SK-N-SH treated with all-trans-retinoic acid at 6 μM for 48 hours (cell line): ENCODE measurements around the gene FRAS1.

ENCODE experiments used
- ATAC-seq: fragments of 200-7000 bp; cut with Tn5 transposase; 3 replicates; pipeline ENCODE4 v1.9.1; 2020; ENCODE audit warnings: mild to moderate bottlenecking, moderate library complexity
- ARNTL ChIP-seq: fragments of 450-650 bp; formaldehyde crosslinking; IDR thresholded peaks from 2 replicates; pipeline ENCODE4 v1.5.0; 2020; ENCODE audit warnings: low read depth, mild to moderate bottlenecking, moderate library complexity, borderline replicate concordance
- BACH2 ChIP-seq: fragments of 250-450 bp; sonication (Bioruptor Pico); IDR thresholded peaks from 2 replicates; pipeline ENCODE4 v1.9.0; 2021; ENCODE audit warnings: mild to moderate bottlenecking, borderline replicate concordance
- CSDC2 ChIP-seq: fragments of 250-450 bp; sonication (Bioruptor Pico); IDR thresholded peaks from 2 replicates; pipeline ENCODE4 v1.5.0; 2020; ENCODE audit warnings: mild to moderate bottlenecking, moderate library complexity
- ESRRG ChIP-seq: fragments of 250-450 bp; sonication (Bioruptor Pico); IDR thresholded peaks from 2 replicates; pipeline ENCODE4 v1.6.1; 2021; ENCODE audit warnings: mild to moderate bottlenecking
- GLIS3 ChIP-seq: fragments of 250-450 bp; sonication (Bioruptor Pico); IDR thresholded peaks from 2 replicates; pipeline ENCODE4 v1.5.0; 2020; ENCODE audit warnings: mild to moderate bottlenecking, moderate library complexity
- ISL1 ChIP-seq: fragments of 250-450 bp; sonication (Bioruptor Pico); IDR thresholded peaks from 2 replicates; pipeline ENCODE4 v2.1.2; 2022; ENCODE audit warnings: mild to moderate bottlenecking, moderate library complexity
- OSR1 ChIP-seq: fragments of 250-450 bp; sonication (Bioruptor Pico); IDR thresholded peaks from 2 replicates; pipeline ENCODE4 v1.8.0; 2022; ENCODE audit warnings: moderate library complexity, mild to moderate bottlenecking, inconsistent platforms
- PATZ1 ChIP-seq: fragments of 250-450 bp; sonication (Bioruptor Pico); IDR thresholded peaks from 2 replicates; pipeline ENCODE4 v1.8.0; 2020; ENCODE audit warnings: mild to moderate bottlenecking, moderate library complexity, borderline replicate concordance
- POU6F1 ChIP-seq: fragments of 250-450 bp; sonication (Bioruptor Pico); IDR thresholded peaks from 2 replicates; pipeline ENCODE4 v1.8.0; 2021; ENCODE audit warnings: low read depth, mild to moderate bottlenecking, moderate library complexity, borderline replicate concordance
- PPARA ChIP-seq: fragments of 250-450 bp; sonication (Bioruptor Pico); IDR thresholded peaks from 2 replicates; pipeline ENCODE4 v1.5.0; 2020; ENCODE audit warnings: mild to moderate bottlenecking, borderline replicate concordance
- RARB ChIP-seq: fragments of 250-450 bp; sonication (Bioruptor Pico); IDR thresholded peaks from 2 replicates; pipeline ENCODE4 v1.8.0; 2021; ENCODE audit warnings: mild to moderate bottlenecking, moderate library complexity
- TCF4 ChIP-seq: fragments of 250-450 bp; sonication (Bioruptor Pico); IDR thresholded peaks from 2 replicates; pipeline ENCODE4 v1.8.0; 2021; ENCODE audit warnings: mild to moderate bottlenecking, moderate library complexity, borderline replicate concordance
- TOX ChIP-seq: fragments of 250-450 bp; sonication (Bioruptor Pico); IDR thresholded peaks from 2 replicates; pipeline ENCODE4 v1.8.0; 2021; ENCODE audit warnings: mild to moderate bottlenecking, moderate library complexity, borderline replicate concordance
- TSHZ2 ChIP-seq: fragments of 250-450 bp; sonication (Bioruptor Pico); IDR thresholded peaks from 2 replicates; pipeline ENCODE4 v1.5.0; 2020; ENCODE audit warnings: mild to moderate bottlenecking, moderate library complexity
- ZC3H10 ChIP-seq: fragments of 250-450 bp; sonication (Bioruptor Pico); IDR thresholded peaks from 2 replicates; pipeline ENCODE4 v1.5.1; 2021; ENCODE audit warnings: mild to moderate bottlenecking, moderate library complexity
- ZFP3 ChIP-seq: fragments of 250-450 bp; sonication (Bioruptor Pico); IDR thresholded peaks from 2 replicates; pipeline ENCODE4 v1.5.0; 2020; ENCODE audit warnings: mild to moderate bottlenecking, moderate library complexity
- ZFP30 ChIP-seq: fragments of 450-650 bp; formaldehyde crosslinking; IDR thresholded peaks from 2 replicates; pipeline ENCODE4 v1.5.0; 2022; ENCODE audit warnings: mild to moderate bottlenecking, moderate library complexity
- ZNF565 ChIP-seq: fragments of 450-650 bp; formaldehyde crosslinking; conservative IDR thresholded peaks from 2 replicates; pipeline ENCODE4 v1.5.0; 2020; ENCODE audit warnings: low read depth, mild to moderate bottlenecking, moderate library complexity
- ZNF70 ChIP-seq: fragments of 450-650 bp; formaldehyde crosslinking; IDR thresholded peaks from 2 replicates; pipeline ENCODE4 v1.5.0; 2020; ENCODE audit warnings: mild to moderate bottlenecking, moderate library complexity
- ZNF8 ChIP-seq: fragments of 450-650 bp; formaldehyde crosslinking; IDR thresholded peaks from 2 replicates; pipeline ENCODE4 v1.5.0; 2020; ENCODE audit warnings: mild to moderate bottlenecking, moderate library complexity
- TF ChIP-seq, protein P1 (sequence below): fragments of 250-450 bp; sonication (Bioruptor Pico); IDR thresholded peaks from 2 replicates; pipeline ENCODE4 v1.5.1; 2020; ENCODE audit warnings: low read depth, mild to moderate bottlenecking, moderate library complexity

The FRAS1 gene

GRCh38 chr4:78370631-78371372 is 313.7 kb downstream of the FRAS1 start:
- no peak for ATAC-seq
- TF ChIP-seq OSR1 = no peak
- TF ChIP-seq GLIS3 = no peak

DNA sequence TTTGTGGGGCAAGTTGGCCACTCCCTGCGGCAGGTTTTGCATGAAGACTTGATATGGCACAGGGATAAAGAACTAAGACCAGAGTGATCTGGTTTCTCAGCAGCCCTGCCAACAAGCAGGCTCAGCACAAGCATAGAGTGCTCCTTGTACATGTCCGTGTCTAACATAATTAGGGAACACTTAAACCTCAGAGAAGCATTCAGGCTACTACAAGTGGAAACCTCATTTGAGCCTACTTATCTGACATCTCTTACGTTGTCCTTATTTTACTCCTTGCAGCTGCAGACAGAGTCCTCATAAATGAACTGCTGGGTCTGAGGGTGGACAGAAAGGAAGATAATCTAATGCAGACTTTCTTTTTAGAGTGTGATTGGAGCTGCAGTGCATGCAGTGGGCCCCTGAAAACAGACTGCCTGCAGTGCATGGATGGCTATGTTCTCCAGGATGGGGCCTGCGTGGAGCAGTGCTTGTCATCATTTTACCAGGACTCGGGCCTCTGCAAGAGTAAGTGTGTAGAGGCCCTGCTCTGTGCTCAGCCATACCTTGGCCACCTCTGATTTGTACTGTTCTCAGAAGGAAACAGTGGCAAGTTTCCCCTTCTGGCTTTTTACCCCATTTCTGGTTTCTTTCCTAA is 315.3 kb downstream of the FRAS1 start:
- TF ChIP-seq TOX (CRISPR knock-in tag) (no peak), PPARA (CRISPR knock-in tag) (no peak), ZFP3 (no peak), ESRRG (CRISPR knock-in tag) (no peak), PATZ1 (no peak), TCF4 (CRISPR knock-in tag) (no peak), ISL1 (CRISPR knock-in tag) (no peak), ZNF565 (CRISPR knock-in tag) (no peak), ZFP30 (CRISPR knock-in tag) (no peak), RARB (CRISPR knock-in tag) (no peak), POU6F1 (CRISPR knock-in tag) (no peak), ZC3H10 (CRISPR knock-in tag) (no peak), CSDC2 (no peak), ARNTL (CRISPR knock-in tag) (no peak), BACH2 (no peak), OSR1 (no peak), ZNF70 (no peak)
- TF ChIP-seq, protein P1, sequence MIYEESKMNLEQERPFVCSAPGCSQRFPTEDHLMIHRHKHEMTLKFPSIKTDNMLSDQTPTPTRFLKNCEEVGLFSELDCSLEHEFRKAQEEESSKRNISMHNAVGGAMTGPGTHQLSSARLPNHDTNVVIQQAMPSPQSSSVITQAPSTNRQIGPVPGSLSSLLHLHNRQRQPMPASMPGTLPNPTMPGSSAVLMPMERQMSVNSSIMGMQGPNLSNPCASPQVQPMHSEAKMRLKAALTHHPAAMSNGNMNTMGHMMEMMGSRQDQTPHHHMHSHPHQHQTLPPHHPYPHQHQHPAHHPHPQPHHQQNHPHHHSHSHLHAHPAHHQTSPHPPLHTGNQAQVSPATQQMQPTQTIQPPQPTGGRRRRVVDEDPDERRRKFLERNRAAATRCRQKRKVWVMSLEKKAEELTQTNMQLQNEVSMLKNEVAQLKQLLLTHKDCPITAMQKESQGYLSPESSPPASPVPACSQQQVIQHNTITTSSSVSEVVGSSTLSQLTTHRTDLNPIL (CRISPR knock-in tag) = no peak
- ATAC-seq = no peak; the same call in 2 of the 3 replicates

GRCh38 chr4:78377555-78377954 is 320.4 kb downstream of the FRAS1 start:
- no peak for ATAC-seq
- TF ChIP-seq ARNTL (CRISPR knock-in tag) = no peak
- TF ChIP-seq TCF4 (CRISPR knock-in tag) = no peak

GRCh38 chr4:78379040-78379439 is 321.9 kb downstream of the FRAS1 start:
- no peak for ATAC-seq

More at GRCh38 chr4:78379040-78379439, 321.9 kb downstream of the FRAS1 start:
- TF ChIP-seq ARNTL (CRISPR knock-in tag) = no peak
- no peak for TF ChIP-seq ZNF8 (CRISPR knock-in tag)
- no peak for TF ChIP-seq ESRRG (CRISPR knock-in tag)
- no peak for TF ChIP-seq ZNF565 (CRISPR knock-in tag)
- no peak for TF ChIP-seq TSHZ2 (CRISPR knock-in tag)
- no peak for TF ChIP-seq ISL1 (CRISPR knock-in tag)
- TF ChIP-seq POU6F1 (CRISPR knock-in tag) = no peak
- TF ChIP-seq CSDC2 = no peak
- TF ChIP-seq RARB (CRISPR knock-in tag) = no peak
- TF ChIP-seq OSR1 = no peak
- no peak for TF ChIP-seq BACH2
- TF ChIP-seq PATZ1 = no peak
- TF ChIP-seq TOX (CRISPR knock-in tag) = no peak
- no peak for TF ChIP-seq TCF4 (CRISPR knock-in tag)
- no peak for TF ChIP-seq GLIS3
